HG03565 (cell line): ENCODE data around the gene AMFR.
A peak's percentile ranks its signal among the peaks of the same experiment; 100 is the strongest.

Experiments
- ATAC-seq: cut with Tn5 transposase; IDR thresholded peaks from one replicate; pipeline ENCODE4 v1.9.1; 2021; ENCODE audit warnings: mild to moderate bottlenecking, moderate library complexity; ENCODE audit not compliant: unreplicated experiment

Gene AMFR

DNA sequence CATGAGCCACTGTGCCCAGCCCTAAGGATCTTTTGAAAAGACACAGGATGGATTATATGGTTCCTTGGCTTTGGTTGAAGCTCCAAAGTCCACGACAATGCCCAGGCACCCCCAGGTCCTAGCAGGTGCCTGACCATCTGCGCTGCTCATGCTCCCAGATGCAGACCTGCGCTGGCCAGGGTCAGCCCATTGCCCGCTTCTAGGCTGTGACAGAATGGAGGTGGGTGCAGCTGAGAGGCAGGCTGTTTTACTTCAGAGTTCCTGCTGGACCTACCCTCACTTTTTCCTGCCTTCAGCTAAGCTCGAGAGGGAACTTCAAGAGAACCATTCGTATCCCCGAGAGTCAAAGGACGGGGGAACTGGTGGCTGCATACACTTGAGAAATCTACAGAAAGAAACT is 60.5 kb downstream of the AMFR start:
- no peak for ATAC-seq

DNA sequence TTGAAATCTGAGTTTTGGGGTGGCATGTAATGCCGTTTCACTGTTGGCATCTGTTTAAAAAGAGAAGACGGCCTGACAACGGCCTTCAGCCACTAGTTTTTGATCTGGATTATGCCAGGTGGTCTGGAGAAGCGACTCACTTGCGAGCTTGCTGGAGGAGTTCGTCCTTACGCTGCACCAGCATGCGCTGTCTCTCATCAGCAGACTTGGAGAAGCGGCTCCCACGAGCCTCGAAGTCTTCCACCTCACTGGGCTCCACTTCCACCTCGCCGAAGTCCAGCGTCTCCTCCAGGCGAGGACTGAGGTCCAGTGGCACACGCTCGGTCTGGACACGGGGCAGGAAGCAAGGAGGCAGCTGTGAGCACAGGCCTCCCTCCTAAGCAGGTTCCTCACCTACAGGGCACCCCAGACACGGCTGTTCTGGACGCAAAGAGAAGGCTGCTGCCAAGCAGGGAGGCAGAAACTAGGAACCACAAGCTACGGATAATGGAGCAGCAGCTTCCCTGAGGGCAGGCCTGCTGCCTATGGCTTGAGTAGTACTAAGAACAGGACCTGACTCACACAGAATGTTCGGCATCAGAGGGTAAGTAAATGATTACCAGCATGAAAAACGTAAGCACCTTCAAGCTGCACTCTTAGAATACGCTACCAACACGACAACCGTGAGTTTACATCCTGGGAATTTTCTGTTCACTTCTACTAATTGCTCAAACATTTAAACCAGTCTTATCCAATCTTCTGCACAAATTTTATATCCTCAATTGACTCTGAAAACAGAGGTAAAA is 61.4 kb downstream of the AMFR start:
- no peak for ATAC-seq

DNA sequence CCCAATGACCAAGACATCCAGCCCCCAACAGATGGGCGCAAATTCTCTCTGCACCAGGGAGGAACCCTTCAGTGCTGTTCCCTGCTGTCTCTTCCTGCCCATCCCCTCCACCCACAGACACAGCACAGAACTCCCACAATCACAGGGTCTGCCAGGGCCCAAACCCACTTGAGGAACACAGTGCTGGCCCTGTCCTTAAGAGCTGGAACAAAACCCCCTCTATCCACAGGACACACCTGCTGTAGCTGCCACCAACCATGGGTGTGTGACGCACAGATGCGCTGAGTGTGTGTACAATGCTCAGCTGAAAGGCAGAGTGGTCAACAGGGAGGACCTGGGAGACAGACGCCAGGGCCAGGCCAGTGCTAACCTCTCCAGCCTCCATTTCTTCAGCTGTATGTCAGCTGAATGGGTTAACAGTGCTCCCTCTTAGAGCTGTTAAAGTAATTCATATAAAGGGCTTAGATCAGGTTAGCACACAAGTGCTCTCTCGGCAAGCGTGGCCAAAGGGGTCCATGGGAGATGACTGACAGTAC is 62.1 kb downstream of the AMFR start:
- no peak for ATAC-seq

DNA sequence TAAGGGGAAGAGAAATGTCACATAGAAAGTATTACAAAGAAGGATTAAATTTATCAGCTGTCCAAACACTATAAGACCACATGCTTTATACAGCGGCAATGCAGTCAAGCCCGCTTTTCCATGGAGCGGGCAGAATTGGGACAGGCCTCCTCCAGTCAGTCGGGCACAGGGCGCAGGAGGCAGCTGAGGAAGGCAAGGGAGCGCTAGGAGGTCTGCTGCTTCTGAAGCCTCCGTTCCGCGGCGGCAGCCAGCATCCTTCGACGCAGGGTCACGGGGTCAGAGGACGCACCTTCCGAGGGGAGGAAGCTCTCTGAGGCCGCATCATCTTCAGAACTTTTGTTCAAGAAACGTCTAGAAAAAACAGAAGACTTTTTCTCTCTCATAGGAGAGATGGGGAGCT is 62.6 kb downstream of the AMFR start:
- no peak for ATAC-seq

DNA sequence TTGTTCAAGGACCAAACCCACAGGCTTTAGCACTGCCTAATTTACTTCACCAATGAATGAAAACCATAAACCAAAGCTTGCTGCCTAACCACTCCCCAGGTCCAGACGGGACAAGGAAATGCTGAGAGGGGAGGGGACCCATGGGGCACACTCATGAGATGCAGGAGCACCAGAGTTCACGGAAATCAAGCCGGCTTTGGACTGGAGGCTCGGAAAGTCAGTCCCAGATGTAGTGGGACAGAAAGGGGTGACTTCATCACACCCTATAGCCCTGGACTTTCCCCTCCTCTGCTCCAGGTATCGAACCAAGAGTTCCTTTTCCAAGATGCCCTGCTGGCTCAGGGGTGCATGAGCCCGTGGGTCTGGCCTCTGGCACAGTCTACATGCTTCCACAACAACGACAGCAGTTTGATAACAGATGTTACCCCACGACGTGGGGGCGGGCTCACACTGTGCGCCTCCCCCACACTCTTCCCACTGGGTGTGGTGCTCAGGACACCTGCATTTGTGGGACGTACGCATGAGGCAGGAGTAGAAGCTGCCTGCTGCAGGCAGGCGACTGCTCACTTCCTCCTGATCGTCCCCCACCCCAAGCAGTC is 63.2 kb downstream of the AMFR start:
- ATAC-seq = no peak

DNA sequence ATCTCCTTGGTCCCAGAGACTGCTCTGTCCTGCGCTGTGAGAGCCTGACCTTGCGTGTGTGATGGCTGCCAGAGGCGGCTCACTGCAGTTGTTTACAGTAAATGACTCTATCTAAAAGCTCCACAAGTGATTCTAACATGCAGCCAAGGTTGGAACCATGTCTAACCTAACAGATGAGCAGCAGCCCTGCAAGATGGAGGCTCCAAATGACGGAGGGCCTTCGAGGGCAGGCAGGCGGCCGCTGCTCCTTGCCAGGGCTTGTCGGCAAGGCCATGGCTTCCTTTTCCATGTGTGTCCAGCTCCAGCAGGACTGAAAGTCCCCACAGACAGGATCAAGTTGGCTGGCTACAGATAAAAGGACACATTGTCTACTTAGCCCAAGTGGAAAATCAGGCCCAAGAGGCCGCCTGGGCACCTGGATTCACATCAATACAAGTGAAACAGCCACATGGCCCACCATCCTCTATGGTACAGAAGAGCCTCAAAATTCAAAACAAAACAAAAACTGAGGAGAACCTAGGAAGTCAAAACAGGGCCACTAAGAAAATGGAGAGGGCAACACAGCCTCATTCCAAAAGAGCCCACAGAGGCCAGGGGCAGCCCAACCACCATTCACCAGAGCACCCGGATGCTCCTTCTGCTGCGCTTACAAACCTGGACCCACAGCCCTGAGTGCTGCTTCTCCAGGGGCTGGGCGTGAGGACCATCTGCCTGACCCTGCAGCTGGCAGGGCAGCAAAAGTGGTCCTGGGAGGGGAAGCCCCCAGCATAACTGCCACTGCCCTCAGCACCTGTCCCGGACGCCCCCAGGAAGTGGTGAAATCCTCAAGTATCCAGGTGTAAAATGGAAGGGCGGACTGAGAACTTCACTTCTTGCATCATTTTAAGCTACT is 65.0 kb downstream of the AMFR start:
- ATAC-seq = no peak

DNA sequence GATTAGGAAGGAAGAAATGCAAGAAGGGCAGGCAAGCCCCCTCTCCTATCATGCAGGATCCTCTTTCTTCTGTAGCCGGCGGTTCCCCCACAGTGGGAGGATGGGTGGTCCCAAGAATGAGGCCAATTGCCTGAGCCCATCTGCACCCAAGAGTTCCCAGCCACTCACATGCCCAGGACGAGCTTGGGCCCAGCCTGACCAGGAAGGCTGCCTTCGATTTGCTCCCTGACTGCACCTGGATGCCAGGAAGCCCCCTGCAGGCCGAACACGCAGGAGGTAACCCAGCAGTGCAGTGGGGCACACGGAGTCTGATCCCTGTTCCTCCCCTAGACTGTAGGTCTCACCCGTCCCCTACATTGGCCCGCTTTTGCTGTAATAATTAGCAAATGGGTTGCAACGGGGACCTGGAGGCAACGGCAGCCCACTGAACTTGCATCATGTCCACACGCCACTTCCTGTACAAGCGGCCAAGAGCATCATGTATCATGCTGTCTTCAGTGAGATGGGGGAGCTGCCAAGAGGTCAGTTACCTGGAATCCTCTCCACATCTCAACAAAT is 67.5 kb downstream of the AMFR start:
- no peak for ATAC-seq

DNA sequence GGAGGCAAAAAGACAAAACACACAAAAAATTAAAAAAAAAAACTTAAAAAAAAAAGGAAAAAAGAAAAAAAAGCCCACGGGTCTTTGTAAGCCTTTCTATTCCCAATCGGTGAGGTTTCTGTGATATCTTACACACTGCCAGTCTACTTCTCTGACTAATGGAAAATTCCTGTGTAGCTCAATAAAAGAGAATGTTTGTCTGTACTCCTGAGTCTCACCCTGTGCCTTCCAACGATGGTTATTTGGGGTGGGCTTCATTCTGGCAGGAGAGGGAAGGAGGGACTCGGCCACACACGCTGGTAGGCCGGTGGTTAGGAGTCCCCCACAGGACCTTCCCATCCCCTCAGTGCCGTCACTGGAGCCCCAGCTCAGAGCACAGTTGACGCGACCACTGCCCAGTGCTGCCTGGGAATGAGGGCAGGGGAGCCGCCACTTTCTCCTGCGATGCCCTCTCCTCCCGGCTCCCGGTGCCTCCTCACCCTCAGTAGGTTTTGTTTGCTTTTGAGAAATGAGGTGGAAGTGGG is 68.0 kb downstream of the AMFR start:
- ATAC-seq = no peak

DNA sequence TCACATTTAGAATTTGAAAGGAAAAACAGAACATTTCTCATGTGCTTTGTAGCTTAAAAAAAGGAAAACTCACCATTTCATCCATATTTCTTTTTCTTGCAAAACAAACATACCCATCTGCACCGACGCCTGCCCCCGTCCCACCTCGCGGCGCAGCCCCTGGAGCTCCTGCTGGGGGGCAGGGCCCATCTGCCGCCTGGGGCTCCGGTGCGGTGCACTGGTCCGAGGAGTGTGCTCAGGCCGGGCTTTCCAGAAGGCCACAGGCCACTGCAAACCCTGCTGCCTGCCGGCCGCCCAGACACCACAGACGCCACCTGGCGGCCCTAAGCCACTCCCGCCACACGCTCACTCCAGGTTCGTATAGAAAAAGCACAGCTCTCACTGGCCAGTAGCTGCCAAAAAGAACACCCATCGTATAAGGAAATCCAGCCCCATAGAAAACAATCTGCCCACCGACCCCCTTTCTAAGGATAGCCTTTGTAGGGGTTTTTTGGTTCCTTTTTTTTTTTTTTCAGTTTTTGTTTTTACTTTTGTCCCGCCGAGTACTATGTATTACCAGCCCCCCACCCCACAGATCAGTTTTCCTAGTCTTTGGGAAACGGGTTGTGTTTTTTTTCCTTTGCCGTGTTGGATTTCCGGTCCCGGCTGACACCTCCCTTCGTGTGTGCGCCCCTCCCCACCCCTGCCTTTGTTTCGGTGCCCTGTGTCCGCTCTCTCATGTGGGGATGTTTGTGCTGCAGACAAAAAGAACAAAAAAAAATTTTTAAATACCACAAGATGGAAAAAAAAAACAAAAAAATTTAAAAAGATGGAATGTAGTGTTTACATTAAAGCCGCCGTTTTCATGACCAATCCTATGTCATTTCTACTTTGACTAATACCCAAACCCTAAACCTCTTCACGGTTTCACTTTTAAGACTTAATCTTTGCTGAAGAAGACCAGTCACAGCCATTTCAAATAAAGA is 68.8 kb downstream of the AMFR start:
- ATAC-seq = peak; percentile 89

DNA sequence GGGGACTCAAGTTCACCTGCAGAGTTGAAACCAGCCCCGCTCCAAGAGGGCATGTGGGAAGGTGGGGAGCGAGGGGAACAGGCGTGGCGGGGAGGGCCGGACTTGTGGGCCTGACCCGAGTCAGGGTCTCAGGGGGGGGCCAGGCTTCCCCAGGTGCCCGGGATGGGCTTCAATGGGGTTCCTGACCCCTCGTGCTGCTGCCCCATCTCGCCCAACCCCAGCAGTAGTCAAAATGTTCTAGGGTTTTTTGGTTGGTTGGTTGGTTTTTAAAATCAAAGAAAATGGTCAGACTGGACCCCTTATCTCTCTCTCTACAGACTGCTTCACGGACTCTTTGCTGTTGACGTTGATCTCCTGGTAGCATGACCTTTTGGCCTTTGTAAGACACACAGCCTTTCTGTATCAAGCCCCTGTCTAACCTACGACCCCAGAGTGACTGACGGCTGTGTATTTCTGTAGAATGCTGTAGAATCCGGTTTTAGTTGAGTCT is 69.5 kb downstream of the AMFR start:
- ATAC-seq = no peak

DNA sequence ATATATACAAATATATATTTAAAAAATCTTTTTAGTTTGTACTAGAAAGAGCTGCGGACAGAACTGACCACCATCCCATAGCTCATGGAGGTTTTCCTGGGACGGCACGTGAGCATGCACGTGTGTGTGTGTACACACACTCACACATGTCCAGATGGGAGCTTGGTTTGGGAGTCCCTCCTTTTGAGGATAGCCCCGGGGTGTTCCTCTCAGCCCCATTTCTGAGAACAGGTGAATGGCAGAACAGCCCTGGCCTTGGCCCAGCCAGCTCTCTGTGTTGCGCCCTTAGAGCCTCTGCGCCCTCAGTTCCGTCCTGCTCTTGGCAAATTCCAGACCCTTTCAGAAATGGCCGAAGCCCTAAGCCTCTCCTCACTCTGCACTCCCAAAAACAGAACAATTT is 70.1 kb downstream of the AMFR start:
- ATAC-seq = no peak

DNA sequence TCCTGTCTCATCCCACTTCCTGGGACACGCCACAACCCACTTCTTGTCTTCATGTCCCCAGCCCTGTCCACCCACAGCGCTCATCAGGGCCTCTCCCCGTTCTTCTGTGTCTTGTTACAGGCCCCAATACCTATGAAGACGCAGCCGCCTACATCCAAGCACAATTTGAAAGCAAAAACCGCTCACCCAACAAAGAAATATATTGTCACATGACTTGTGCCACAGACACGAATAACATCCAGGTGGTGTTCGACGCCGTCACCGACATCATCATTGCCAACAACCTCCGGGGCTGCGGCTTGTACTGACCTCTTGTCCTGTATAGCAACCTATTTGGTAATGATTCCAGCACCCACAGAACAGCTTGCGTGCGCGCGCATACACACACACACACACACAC is 70.6 kb downstream of the AMFR start:
- ATAC-seq = no peak

DNA sequence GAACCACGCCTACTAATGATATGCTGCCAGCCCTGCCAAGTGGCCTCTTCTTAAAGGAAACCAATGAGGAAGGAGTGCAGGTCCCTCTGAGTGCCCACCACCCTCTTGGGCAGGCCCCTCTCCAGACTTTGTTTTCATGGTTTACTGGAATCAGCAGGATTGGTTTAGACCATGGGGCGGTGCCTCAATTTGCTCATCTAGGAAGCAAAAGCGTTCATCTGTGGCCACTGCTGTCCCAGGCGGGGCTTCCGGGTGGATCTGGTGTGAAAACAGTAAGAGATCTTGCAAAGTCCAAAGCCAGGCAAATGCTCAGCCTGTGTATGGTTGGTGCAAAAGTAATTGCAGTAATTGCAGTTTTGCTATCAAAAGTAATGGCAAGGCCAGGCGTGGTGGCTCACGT is 71.3 kb downstream of the AMFR start:
- ATAC-seq = no peak

DNA sequence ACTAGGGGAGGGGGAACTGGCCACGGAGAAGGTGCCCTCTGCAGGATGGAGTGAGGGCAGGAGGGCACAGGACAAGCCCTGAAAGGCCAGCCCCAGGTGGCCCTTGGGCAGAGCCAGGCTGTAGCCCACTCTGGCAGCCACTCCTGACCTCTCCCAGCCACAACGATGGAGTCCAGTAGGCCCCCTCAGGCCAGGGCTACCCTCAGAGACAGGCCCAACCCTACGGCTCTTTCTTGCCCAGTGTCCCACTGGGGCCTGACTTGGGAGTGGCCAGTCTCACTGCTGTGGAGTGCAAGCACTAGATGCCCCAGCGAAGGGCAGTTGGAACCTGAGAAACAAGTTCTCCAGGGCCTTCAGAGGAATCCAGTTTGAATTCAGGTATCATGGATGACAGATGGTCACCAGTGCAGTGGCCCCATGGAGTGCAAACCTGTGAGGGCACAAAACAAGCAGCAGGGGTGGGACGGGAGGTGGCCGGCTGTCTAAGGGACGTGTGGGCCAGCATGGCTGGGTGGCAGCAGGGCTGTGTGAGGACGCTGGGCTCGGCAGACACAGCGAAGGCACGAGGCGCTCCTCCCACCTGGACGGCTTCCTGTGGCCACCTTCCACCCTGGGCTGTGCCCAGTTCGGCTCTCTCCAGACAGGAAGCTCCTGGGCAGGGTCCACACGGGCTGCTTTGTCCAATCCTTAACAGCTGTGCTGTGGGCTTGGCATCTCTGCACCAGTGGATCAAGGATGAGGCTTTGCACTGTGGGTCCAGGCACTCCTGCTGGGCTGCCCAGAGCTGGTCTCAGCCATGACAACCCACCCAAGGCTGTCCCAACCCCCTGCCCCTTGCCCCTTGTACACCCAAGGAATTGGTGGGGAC is 72.1 kb downstream of the AMFR start:
- ATAC-seq = no peak

DNA sequence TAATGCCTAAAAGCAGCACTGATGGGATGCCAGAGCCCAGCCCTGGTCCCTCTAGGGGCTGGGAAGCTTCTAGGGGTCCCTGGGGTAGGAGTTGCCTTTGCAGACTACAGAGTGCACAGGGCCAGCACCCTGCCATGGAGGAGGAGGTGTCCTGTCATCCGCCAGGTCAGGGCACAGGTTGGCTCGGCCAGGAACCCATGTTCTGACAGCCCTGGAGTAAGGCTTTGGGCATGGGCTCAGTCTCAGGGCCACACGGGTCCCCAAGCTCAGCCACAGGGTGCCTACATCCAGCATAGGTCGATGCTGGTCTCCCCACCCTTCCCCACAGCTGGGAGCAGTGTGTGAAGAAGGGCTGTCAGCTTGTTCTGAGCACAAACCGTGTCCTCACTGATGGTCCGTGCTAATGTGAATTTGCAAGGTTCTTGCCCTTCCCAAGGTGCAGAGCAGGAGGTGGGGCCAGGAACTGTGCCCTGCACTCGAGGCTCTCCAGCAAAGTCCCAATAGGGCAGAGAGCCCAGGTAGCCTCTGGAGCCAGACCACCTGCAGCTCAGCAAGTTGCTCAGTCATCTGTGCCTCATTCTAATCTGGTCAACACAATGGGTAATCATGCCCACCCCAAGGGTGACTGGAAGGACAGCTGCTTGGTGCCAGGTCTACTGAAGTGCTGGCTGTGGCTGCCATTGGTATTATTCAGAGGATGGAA is 72.8 kb downstream of the AMFR start:
- no peak for ATAC-seq

DNA sequence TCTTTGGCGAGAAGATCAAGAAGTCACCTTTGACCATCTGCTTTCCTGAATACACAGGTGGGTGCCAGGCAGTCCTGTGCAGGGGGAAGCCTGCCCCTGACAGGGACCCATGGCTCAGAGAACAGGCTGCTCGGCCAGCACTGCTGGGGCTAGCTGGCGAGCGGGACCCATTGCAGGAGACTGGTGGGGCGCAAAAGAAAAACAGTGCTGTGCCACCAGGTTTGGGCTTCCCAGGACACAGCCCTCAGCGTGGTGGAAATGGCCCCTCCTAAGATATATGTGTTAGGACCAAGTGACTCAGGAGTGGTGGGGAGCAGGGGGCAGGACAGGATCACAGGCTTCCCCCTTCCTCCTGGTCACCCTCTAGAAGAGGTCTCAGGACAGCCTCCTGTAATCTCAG is 73.9 kb downstream of the AMFR start:
- ATAC-seq = no peak

DNA sequence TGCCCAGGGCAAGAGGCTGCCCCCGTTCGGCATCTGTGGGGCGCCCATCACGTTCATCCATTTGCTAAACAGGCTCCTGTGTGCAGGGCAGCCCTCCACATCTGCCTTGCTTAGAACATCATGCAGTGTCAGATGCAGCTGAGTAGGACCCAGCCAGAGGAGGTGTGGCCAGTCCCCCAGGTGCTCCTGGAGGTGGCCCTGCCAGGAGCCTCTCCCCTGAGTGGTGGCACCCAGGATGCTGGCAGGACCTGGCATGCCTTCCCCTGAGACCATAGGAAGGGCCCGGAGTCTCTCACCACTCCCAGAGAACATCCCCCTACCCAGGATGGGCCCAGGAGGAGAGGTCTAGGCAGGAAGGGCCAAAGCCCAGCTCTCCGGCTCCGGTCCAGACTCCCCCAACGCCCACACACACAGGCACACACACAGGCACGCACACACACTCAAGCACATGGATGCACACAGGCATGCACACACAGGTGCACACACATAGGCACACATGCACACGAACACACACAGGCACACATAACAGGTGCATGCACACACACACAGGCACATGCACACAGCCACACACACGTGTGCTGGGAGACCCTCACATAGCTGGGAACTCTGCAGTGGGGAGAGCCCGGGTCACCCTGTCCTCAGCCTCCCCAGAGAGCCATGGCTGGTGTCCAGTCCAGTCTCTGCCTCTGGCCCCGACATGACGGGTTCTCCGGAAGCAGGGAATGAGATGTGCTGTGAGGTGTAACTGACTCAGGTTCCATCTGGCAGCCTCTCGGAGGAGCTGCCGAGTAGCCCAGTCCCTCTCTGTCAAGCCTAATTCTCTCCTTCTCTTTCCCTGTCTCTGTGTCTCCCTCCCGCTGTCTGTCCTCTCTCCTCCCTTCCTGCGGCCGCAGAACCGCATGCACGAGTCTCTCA is 74.6 kb downstream of the AMFR start:
- no peak for ATAC-seq
